ENCODE measurements around the gene USP3. TPM values are rescaled to one million over a fixed set of nuclear protein-coding genes. Genes with fewer than 3 reads are reported as not detected.

The USP3 gene
- total and polyA plus RNA-seq, 2 of the 13 experiments (the other 11 are each of a cell fraction or from before 2014, with no cell fraction given): 14.3 to 61.2 TPM

GRCh38 chr15:63504979-63505841 lies 817 bp downstream of the USP3 start (continued):
- TF ChIP-seq CEBPZ (IDR thresholded peaks at IDR 0.05; ENCODE audit: low read length) (no peak), ARNTL (CRISPR knock-in tag; IDR thresholded peaks at IDR 0.05) (0 out of 2 replicates have a peak, but pooled peaks have one; percentile 29), TCF7 (IDR thresholded peaks at IDR 0.05; ENCODE audit: low read depth) (no peak; the same call in 1 of the 2 replicates), SOX13 (IDR thresholded peaks at IDR 0.05) (no peak), SOX13 (CRISPR knock-in tag; conservative IDR thresholded peaks at IDR 0.05 in 1 of 2, IDR thresholded peaks at IDR 0.05 in 1 of 2) (0 out of 4 replicates have a peak, but pooled peaks of 1 of the 2 experiments have one; percentile 3), ZMAT3 (CRISPR knock-in tag; conservative IDR thresholded peaks at IDR 0.05) (no peak), HOXD1 (CRISPR knock-in tag; IDR thresholded peaks at IDR 0.05) (no peak), ZNF274 (CRISPR knock-in tag; IDR thresholded peaks at IDR 0.05) (no peak), ELF3 (CRISPR knock-in tag; IDR thresholded peaks at IDR 0.05) (peak; percentile 94), JUND (CRISPR knock-in tag; IDR thresholded peaks at IDR 0.05) (no peak), TRAFD1 (CRISPR knock-in tag; IDR thresholded peaks at IDR 0.05; ENCODE audit: borderline replicate concordance) (no peak), PCBP2 (optimal IDR thresholded peaks at IDR 0.05; ENCODE audit: low read depth, low read length, poor library complexity, severe bottlenecking) (no peak), IRF1 (CRISPR knock-in tag; IDR thresholded peaks at IDR 0.05; ENCODE audit: low read depth) (no peak), ZNF318 (CRISPR knock-in tag; IDR thresholded peaks at IDR 0.05) (no peak)

All from HepG2 (cell line).